ENCODE data around the gene PCBD1.

Gene PCBD1

GRCh38 chr10:70887804-70888800 lies at the start of gene PCBD1:
Gene PCBD1 (minus strand): TSS chr10:70888565. CDS start chr10:70888533, 32 bp downstream.
- Histone ChIP-seq H3K4me3 (ENCODE audit: insufficient read length, low read depth) (peak within 1 kb of the TSS; percentile 56), H3K9me3 (ENCODE audit: insufficient read depth, low read length) (no peaks in the 10 kb centered on the region), H3K9ac (ENCODE audit: insufficient read length, low read depth) (peak within 1 kb of the TSS; percentile 87), H3K27me3 (ENCODE audit: insufficient read depth, insufficient read length) (no peaks in the 10 kb centered on the region), H3K36me3 (ENCODE audit: insufficient read depth, insufficient read length, low read length) (peaks cover 15% of the 10 kb centered on the region), H3K4me1 (ENCODE audit: insufficient read depth, insufficient read length) (peaks cover 8% of the 10 kb centered on the region)
- TF ChIP-seq SUZ12 (IDR thresholded peaks at IDR 0.05; ENCODE audit: extremely low read depth, insufficient read depth, insufficient read length) (no peak), YY1 (IDR thresholded peaks at IDR 0.05; ENCODE audit: insufficient read depth, insufficient read length) (no peak), ZNF274 (IDR thresholded peaks at IDR 0.05; ENCODE audit: low read depth, low read length) (no peak)
- no peak for DNase-seq (ENCODE audit: low read depth, low spot score)

- no peak for DNase-seq (ENCODE audit: low read depth, low spot score)
- Histone ChIP-seq H3K4me1 (ENCODE audit: insufficient read depth, insufficient read length) (peaks cover 5% of the 10 kb centered on the region), H3K9ac (ENCODE audit: insufficient read length, low read depth) (no peak overlapping the region), H3K9me3 (ENCODE audit: insufficient read depth, low read length) (no peaks in the 10 kb centered on the region), H3K27me3 (ENCODE audit: insufficient read depth, insufficient read length) (no peaks in the 10 kb centered on the region), H3K36me3 (ENCODE audit: insufficient read depth, insufficient read length, low read length) (no peaks in the 10 kb centered on the region), H3K4me3 (ENCODE audit: insufficient read length, low read depth) (no peak overlapping the region)
- TF ChIP-seq YY1 (IDR thresholded peaks at IDR 0.05; ENCODE audit: insufficient read depth, insufficient read length) (no peak), SUZ12 (IDR thresholded peaks at IDR 0.05; ENCODE audit: extremely low read depth, insufficient read depth, insufficient read length) (no peak), ZNF274 (IDR thresholded peaks at IDR 0.05; ENCODE audit: low read depth, low read length) (no peak)
Measured at GRCh38 chr10:70937661-70938060, 49.3 kb upstream of the PCBD1 start.

GRCh38 chr10:70936111-70936510 lies 47.7 kb upstream of the PCBD1 start:
- Histone ChIP-seq H3K9ac (ENCODE audit: insufficient read length, low read depth) (no peak overlapping the region), H3K4me1 (ENCODE audit: insufficient read depth, insufficient read length) (no peaks in the 10 kb centered on the region), H3K4me3 (ENCODE audit: insufficient read length, low read depth) (no peak overlapping the region), H3K9me3 (ENCODE audit: insufficient read depth, low read length) (no peaks in the 10 kb centered on the region), H3K36me3 (ENCODE audit: insufficient read depth, insufficient read length, low read length) (no peaks in the 10 kb centered on the region), H3K27me3 (ENCODE audit: insufficient read depth, insufficient read length) (no peaks in the 10 kb centered on the region)
- no peak for DNase-seq (ENCODE audit: low read depth, low spot score)
- TF ChIP-seq SUZ12 (IDR thresholded peaks at IDR 0.05; ENCODE audit: extremely low read depth, insufficient read depth, insufficient read length) (no peak), YY1 (IDR thresholded peaks at IDR 0.05; ENCODE audit: insufficient read depth, insufficient read length) (no peak), ZNF274 (IDR thresholded peaks at IDR 0.05; ENCODE audit: low read depth, low read length) (no peak)

- TF ChIP-seq ZNF274 (IDR thresholded peaks at IDR 0.05; ENCODE audit: low read depth, low read length) = no peak
- TF ChIP-seq YY1 (IDR thresholded peaks at IDR 0.05; ENCODE audit: insufficient read depth, insufficient read length) = no peak
- no peak for TF ChIP-seq SUZ12 (IDR thresholded peaks at IDR 0.05; ENCODE audit: extremely low read depth, insufficient read depth, insufficient read length)
- Histone ChIP-seq H3K9ac (ENCODE audit: insufficient read length, low read depth) (no peak overlapping the region), H3K4me3 (ENCODE audit: insufficient read length, low read depth) (no peak overlapping the region), H3K36me3 (ENCODE audit: insufficient read depth, insufficient read length, low read length) (no peaks in the 10 kb centered on the region), H3K9me3 (ENCODE audit: insufficient read depth, low read length) (no peaks in the 10 kb centered on the region), H3K4me1 (ENCODE audit: insufficient read depth, insufficient read length) (no peaks in the 10 kb centered on the region), H3K27me3 (ENCODE audit: insufficient read depth, insufficient read length) (no peaks in the 10 kb centered on the region)
- DNase-seq (ENCODE audit: low read depth, low spot score) = no peak
Measured at GRCh38 chr10:70935631-70936030, 47.3 kb upstream of the PCBD1 start.

GRCh38 chr10:70935125-70935625 lies 46.8 kb upstream of the PCBD1 start:
- H3K36me3 ChIP-seq (ENCODE audit: insufficient read depth, insufficient read length, low read length) = no peaks in the 10 kb centered on the region
- TF ChIP-seq SUZ12 (IDR thresholded peaks at IDR 0.05; ENCODE audit: extremely low read depth, insufficient read depth, insufficient read length) = no peak
- TF ChIP-seq YY1 (IDR thresholded peaks at IDR 0.05; ENCODE audit: insufficient read depth, insufficient read length) = no peak
- TF ChIP-seq ZNF274 (IDR thresholded peaks at IDR 0.05; ENCODE audit: low read depth, low read length) = no peak
- H3K9ac ChIP-seq (ENCODE audit: insufficient read length, low read depth) = no peak overlapping the region
- no peaks in the 10 kb centered on the region for H3K9me3 ChIP-seq (ENCODE audit: insufficient read depth, low read length)
- no peaks in the 10 kb centered on the region for H3K27me3 ChIP-seq (ENCODE audit: insufficient read depth, insufficient read length)
- no peak for DNase-seq (ENCODE audit: low read depth, low spot score)
- H3K4me1 ChIP-seq (ENCODE audit: insufficient read depth, insufficient read length) = no peaks in the 10 kb centered on the region
- H3K4me3 ChIP-seq (ENCODE audit: insufficient read length, low read depth) = no peak overlapping the region

- no peaks in the 10 kb centered on the region for H3K9me3 ChIP-seq (ENCODE audit: insufficient read depth, low read length)
- no peaks in the 10 kb centered on the region for H3K36me3 ChIP-seq (ENCODE audit: insufficient read depth, insufficient read length, low read length)
- H3K27me3 ChIP-seq (ENCODE audit: insufficient read depth, insufficient read length) = no peaks in the 10 kb centered on the region
- TF ChIP-seq SUZ12 (IDR thresholded peaks at IDR 0.05; ENCODE audit: extremely low read depth, insufficient read depth, insufficient read length) = no peak
- DNase-seq (ENCODE audit: low read depth, low spot score) = no peak
- no peak overlapping the region for H3K9ac ChIP-seq (ENCODE audit: insufficient read length, low read depth)
- H3K4me1 ChIP-seq (ENCODE audit: insufficient read depth, insufficient read length) = no peaks in the 10 kb centered on the region
- no peak overlapping the region for H3K4me3 ChIP-seq (ENCODE audit: insufficient read length, low read depth)
Measured at GRCh38 chr10:70934701-70935100, 46.3 kb upstream of the PCBD1 start.

GRCh38 chr10:70932392-70933196 lies 44.2 kb upstream of the PCBD1 start:
- H3K4me3 ChIP-seq (ENCODE audit: insufficient read length, low read depth) = no peak overlapping the region
- TF ChIP-seq ZNF274 (IDR thresholded peaks at IDR 0.05; ENCODE audit: low read depth, low read length) = no peak
- no peak for TF ChIP-seq SUZ12 (IDR thresholded peaks at IDR 0.05; ENCODE audit: extremely low read depth, insufficient read depth, insufficient read length)
- no peak for TF ChIP-seq YY1 (IDR thresholded peaks at IDR 0.05; ENCODE audit: insufficient read depth, insufficient read length)
- H3K4me1 ChIP-seq (ENCODE audit: insufficient read depth, insufficient read length) = no peaks in the 10 kb centered on the region
- H3K9me3 ChIP-seq (ENCODE audit: insufficient read depth, low read length) = no peaks in the 10 kb centered on the region
- H3K36me3 ChIP-seq (ENCODE audit: insufficient read depth, insufficient read length, low read length) = no peaks in the 10 kb centered on the region
- H3K27me3 ChIP-seq (ENCODE audit: insufficient read depth, insufficient read length) = no peaks in the 10 kb centered on the region
- no peak overlapping the region for H3K9ac ChIP-seq (ENCODE audit: insufficient read length, low read depth)
- no peak for DNase-seq (ENCODE audit: low read depth, low spot score)

Measured in NT2/D1 (cell line).